Uterus (tissue), 2 donors: ENCODE data around the gene MATCAP1.

Source experiments
- CTCF ChIP-seq, 4 experiments: fragments of 200-600 bp in 2 of 4; fragments of 450-650 bp in 2 of 4; sonication (generic) in 2 of 4; IDR thresholded peaks; one replicate each; pipeline ENCODE4 v1.5.1; 2016 to 2019; ENCODE audit warnings: antibody characterized with exemption in 4 of 4, mild to moderate bottlenecking in 2 of 4, moderate library complexity in 1 of 4
- POLR2A ChIP-seq, 2 donors: fragments of 450-650 bp; IDR thresholded peaks; one replicate each; pipeline ENCODE4 v1.6.1; 2016; ENCODE audit warnings: antibody characterized with exemption in 2 of 2, mild to moderate bottlenecking in 1 of 2, moderate library complexity in 1 of 2

- TF ChIP-seq CTCF (IDR thresholded peaks at IDR 0.05) (no peak), POLR2A (IDR thresholded peaks at IDR 0.05) (no peak)
These were observed 29.0 kb upstream of the MATCAP1 start for GRCh38 chr16:67212766-67213165.
